IPS-20b (cell line): ENCODE measurements around the gene DUSP23.

Experiments
- H3K27ac ChIP-seq: one replicate; pipeline ENCODE4 v1.5.1; 2013; ENCODE audit warnings: low read length
- H3K27me3 ChIP-seq: 2 replicates; pipeline ENCODE4 v1.6.1; 2013; ENCODE audit warnings: mild to moderate bottlenecking, low read length, inconsistent platforms; ENCODE audit not compliant: insufficient read depth
- H3K36me3 ChIP-seq: 2 replicates; pipeline ENCODE4 v1.6.1; 2013; ENCODE audit warnings: low read depth, mild to moderate bottlenecking, inconsistent platforms, low read length, moderate library complexity; ENCODE audit not compliant: insufficient read depth
- H3K4me1 ChIP-seq: 2 replicates; pipeline ENCODE4 v1.6.1; 2013; ENCODE audit warnings: mild to moderate bottlenecking, control low read depth, inconsistent platforms, low read length, moderate library complexity; ENCODE audit not compliant: insufficient read depth
- H3K4me3 ChIP-seq: 2 replicates; pipeline ENCODE4 v1.5.1; 2013; ENCODE audit warnings: mild to moderate bottlenecking, low read length, inconsistent platforms
- H3K9ac ChIP-seq: 2 replicates; pipeline ENCODE4 v1.6.1; 2013; ENCODE audit warnings: low read depth, mild to moderate bottlenecking, inconsistent platforms, low read length, moderate library complexity
- H3K9me3 ChIP-seq: 2 replicates; pipeline ENCODE4 v1.6.1; 2013; ENCODE audit warnings: mild to moderate bottlenecking, low read depth, low read length, inconsistent platforms; ENCODE audit not compliant: insufficient read depth

Gene DUSP23

GRCh38 chr1:159830722-159831121, 50.0 kb downstream of the DUSP23 start:
- H3K27ac ChIP-seq = no peak overlapping the region
- H3K36me3 ChIP-seq = no peaks in the 10 kb centered on the region
- H3K4me3 ChIP-seq = no peak overlapping the region
- H3K4me1 ChIP-seq = peaks cover 14% of the 10 kb centered on the region
- H3K9me3 ChIP-seq = no peaks in the 10 kb centered on the region
- peaks cover 40% of the 10 kb centered on the region for H3K27me3 ChIP-seq
- H3K9ac ChIP-seq = no peak overlapping the region

GRCh38 chr1:159831412-159832141, 50.8 kb downstream of the DUSP23 start:
- Histone ChIP-seq H3K9ac (no peak overlapping the region), H3K4me1 (peaks cover 14% of the 10 kb centered on the region), H3K27ac (no peak overlapping the region), H3K27me3 (peaks cover 40% of the 10 kb centered on the region), H3K9me3 (no peaks in the 10 kb centered on the region), H3K36me3 (no peaks in the 10 kb centered on the region), H3K4me3 (no peak overlapping the region)
